ENCODE data around the gene SLITRK3.
"Not testable (repeated sequence)": the region's sequence is repeated elsewhere in the genome, so short reads cannot be mapped to it uniquely, and the experiment has no call there.

The SLITRK3 gene

GRCh38 chr3:165192610-165193192 is 3.5 kb downstream of the SLITRK3 start:
- DNase-seq = no peak

- no peak for DNase-seq
Measured at GRCh38 chr3:165191491-165191890, 4.7 kb downstream of the SLITRK3 start.

- DNase-seq = no peak
Measured at GRCh38 chr3:165188452-165188851, 7.7 kb downstream of the SLITRK3 start.

- DNase-seq = peak in 1 of 2 experiments; percentile 26
Measured at GRCh38 chr3:165185707-165186327, 10.4 kb downstream of the SLITRK3 start.

GRCh38 chr3:165181556-165181955 is 14.6 kb downstream of the SLITRK3 start:
- DNase-seq = no peak

DNA sequence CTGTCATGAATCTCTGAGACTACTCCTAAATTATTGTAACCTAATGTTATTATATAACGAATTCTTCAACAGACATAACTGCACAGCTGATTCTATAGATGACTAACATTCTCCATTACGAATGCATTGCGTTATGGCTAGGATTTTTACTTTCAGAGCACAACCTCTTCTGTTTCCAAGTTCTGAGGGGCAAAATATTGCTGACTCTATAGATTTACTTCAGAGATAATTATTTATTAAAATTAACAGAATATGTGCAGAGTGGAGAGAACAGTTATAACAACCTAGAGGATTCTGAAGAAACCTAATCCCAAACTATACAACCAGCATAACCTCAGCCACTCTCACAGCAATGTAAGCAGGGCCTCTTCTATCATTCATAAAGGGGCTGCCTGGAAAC is 25.9 kb downstream of the SLITRK3 start:
- DNase-seq = no peak

GRCh38 chr3:165169368-165169767 is 26.8 kb downstream of the SLITRK3 start:
- DNase-seq = no peak

GRCh38 chr3:165162883-165163282 is 33.3 kb downstream of the SLITRK3 start:
- DNase-seq = no peak

DNA sequence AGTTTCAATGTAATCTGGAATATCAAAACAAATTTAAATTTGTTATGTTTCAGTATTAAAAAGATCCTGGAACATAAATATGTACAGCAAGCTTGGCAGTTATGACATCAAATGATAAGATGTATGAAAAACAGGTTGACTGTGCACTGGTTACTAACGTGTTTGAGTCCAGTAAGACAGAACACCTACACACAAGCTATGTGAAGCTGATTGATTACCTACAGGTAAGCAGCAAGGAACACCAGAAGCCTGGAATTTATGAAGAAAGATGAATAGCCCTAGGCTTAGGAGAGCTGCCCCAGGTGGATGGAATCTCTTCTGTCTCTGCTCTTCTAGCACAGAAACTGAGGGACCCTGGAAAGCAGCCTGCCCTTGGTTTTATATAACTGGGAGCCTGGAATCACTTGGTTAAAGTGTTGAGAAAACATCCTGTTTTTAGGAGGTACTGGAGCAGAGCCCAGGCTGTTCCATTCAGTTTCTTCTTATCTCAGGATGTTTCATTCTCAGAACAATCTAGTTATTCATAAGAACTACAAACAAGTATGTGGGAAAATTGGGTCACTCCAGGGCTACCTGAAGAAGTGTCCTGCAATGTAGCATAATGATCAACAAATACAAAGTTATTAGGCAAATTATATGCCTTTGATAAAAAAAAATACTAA is 36.3 kb downstream of the SLITRK3 start:
- DNase-seq = no peak

DNA sequence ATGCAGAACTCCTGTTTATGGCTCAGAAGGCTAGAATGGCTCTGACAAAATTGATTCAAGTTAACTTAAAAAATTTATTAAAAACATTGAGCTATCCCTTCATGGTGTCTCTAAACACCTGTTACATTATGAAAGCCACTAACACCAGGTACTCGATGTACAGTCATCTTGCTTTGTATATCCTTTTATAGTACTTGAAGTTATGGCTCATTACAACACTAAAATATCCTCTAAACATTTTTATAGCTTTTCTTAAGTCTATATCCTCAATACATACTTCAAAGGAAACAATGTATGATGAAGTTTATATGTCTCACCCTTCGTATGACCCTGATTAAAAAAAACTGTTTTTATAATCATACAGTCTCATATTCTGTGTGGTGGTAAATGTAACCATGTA is 38.2 kb downstream of the SLITRK3 start:
- DNase-seq = no peak

GRCh38 chr3:165156757-165157420 is 39.3 kb downstream of the SLITRK3 start:
- no peak for DNase-seq

GRCh38 chr3:165148876-165149441 is 47.2 kb downstream of the SLITRK3 start:
- DNase-seq = no peak

DNA sequence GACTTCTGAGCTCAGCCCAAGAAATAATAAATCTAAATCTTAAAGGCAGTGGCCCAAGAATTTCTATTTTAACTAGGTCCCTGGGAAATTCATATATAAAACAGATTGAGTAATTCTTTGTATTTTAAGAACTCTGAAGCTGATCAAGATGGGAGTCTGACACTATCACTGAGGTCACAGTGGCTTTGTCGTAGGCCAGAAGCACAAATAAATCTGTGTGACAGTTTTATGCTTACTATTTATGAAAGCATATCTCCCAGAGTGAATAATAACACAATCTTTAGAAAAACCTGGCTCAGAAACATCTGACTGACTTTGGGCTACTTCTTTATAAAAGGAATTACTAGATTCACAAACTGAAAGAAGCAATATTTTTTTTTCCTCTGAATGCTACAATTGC is 51.9 kb downstream of the SLITRK3 start:
- DNase-seq = no peak

DNA sequence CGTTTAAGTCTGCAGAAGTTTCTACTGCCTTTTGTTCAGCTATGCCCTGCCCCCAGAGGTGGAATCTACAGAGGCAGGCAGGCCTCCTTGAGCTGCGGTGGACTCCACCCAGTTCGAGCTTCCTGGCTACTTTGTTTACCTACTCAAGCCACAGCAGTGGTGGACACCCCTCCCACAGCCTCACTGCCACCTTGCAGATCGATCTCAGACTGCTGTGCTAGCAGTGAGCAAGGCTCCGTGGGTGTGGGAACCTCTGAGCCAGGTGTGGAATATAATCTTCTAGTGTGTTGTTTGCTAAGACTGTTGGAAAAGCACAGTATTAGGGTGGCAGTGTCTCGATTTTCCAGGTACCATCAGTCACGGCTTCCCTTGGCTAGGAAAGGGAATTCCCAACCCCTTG is 56.3 kb downstream of the SLITRK3 start:
- not testable (repeated sequence) for DNase-seq
